GM12891 (cell line): ENCODE measurements around the gene ADGRG1. TPM values are rescaled to one million over a fixed set of nuclear protein-coding genes. Genes with fewer than 3 reads are reported as not detected.

Experiments
- DNase-seq: peaks from one replicate; pipeline ENCODE4 v3.0.0; 2011; ENCODE audit warnings: low spot score; ENCODE audit not compliant: insufficient read length
- FAIRE-seq: peaks from 2 replicates; lab custom pipeline; 2011; peaks lifted over from hg19 to GRCh38; lab: Jason Lieb, UNC
- PAX5 ChIP-seq: IDR thresholded peaks from 2 replicates; pipeline ENCODE4 v1.6.1; 2011; ENCODE audit warnings: low read length, moderate library complexity, mild to moderate bottlenecking; ENCODE audit not compliant: insufficient read depth, severe bottlenecking
- POLR2A ChIP-seq: IDR thresholded peaks from 2 replicates; pipeline ENCODE4 v1.6.1; 2011; ENCODE audit warnings: low read depth, low read length, control low read depth
- POLR2AphosphoS5 ChIP-seq: IDR thresholded peaks from 2 replicates; pipeline ENCODE4 v1.6.1; 2011; ENCODE audit warnings: low read depth, low read length, control low read depth
- POU2F2 ChIP-seq: IDR thresholded peaks from 2 replicates; pipeline ENCODE4 v1.6.1; 2011; ENCODE audit warnings: low read depth, mild to moderate bottlenecking, control low read depth, low read length, moderate library complexity
- SPI1 ChIP-seq: IDR thresholded peaks from 2 replicates; pipeline ENCODE4 v1.6.1; 2011; ENCODE audit warnings: low read depth, low read length, control low read depth
- TAF1 ChIP-seq: IDR thresholded peaks from 2 replicates; pipeline ENCODE4 v1.6.1; 2011; ENCODE audit warnings: low read depth, low read length, control low read depth
- polyA plus RNA-seq: library from polyadenylated mRNA; unstranded; fragments of >200 nt; gene quantifications from one replicate; pipeline ENCODE4 v1.2.1, GENCODE V29; 2012; ENCODE audit warnings: low read depth, missing spikeins, inconsistent platforms; ENCODE audit not compliant: missing spikeins

ADGRG1 gene
- 1.1 TPM for polyA plus RNA-seq

GRCh38 chr16:57628008-57628781, at the start of gene ADGRG1:
Gene ADGRG1, plus strand, starts transcription at chr16:57628630. Its CDS starts 21,658 bp downstream, at chr16:57650288.
- FAIRE-seq (peak; percentile 85), DNase-seq (peak; percentile 46)
- no peak for TF ChIP-seq SPI1
- no peak for TF ChIP-seq POU2F2
- no peak for TF ChIP-seq PAX5

GRCh38 chr16:57579361-57579665, 49.1 kb upstream of the ADGRG1 start:
- no peak for FAIRE-seq

GRCh38 chr16:57585051-57585687, 43.3 kb upstream of the ADGRG1 start:
- FAIRE-seq (no peak), DNase-seq (no peak)
- TF ChIP-seq SPI1 (no peak), POU2F2 (no peak), POLR2AphosphoS5 (no peak), TAF1 (no peak), POLR2A (no peak), PAX5 (no peak)

More at GRCh38 chr16:57579361-57579665, 49.1 kb upstream of the ADGRG1 start:
- no peak for DNase-seq
- no peak for TF ChIP-seq PAX5
- TF ChIP-seq POU2F2: no peak
- TF ChIP-seq SPI1: no peak
- no peak for TF ChIP-seq POLR2A
- no peak for TF ChIP-seq POLR2AphosphoS5
- TF ChIP-seq TAF1: no peak

GRCh38 chr16:57588831-57589230, 39.6 kb upstream of the ADGRG1 start:
- FAIRE-seq (peak; percentile 9), DNase-seq (no peak)
- no peak for TF ChIP-seq POLR2A
- TF ChIP-seq SPI1: no peak
- TF ChIP-seq TAF1: no peak
- TF ChIP-seq POU2F2: no peak
- no peak for TF ChIP-seq POLR2AphosphoS5
- TF ChIP-seq PAX5: no peak

- FAIRE-seq (no peak), DNase-seq (no peak)
- no peak for TF ChIP-seq SPI1
- TF ChIP-seq POLR2AphosphoS5: no peak
- no peak for TF ChIP-seq POU2F2
- no peak for TF ChIP-seq TAF1
- TF ChIP-seq POLR2A: no peak
- no peak for TF ChIP-seq PAX5
Measured at GRCh38 chr16:57589374-57589773, 39.1 kb upstream of the ADGRG1 start.

GRCh38 chr16:57590654-57591085, 37.8 kb upstream of the ADGRG1 start:
- FAIRE-seq (no peak), DNase-seq (no peak)
- TF ChIP-seq POLR2A: no peak
- TF ChIP-seq POLR2AphosphoS5: no peak
- TF ChIP-seq POU2F2: no peak
- TF ChIP-seq TAF1: no peak
- TF ChIP-seq SPI1: no peak
- no peak for TF ChIP-seq PAX5

GRCh38 chr16:57591086-57591869, 37.2 kb upstream of the ADGRG1 start:
- FAIRE-seq (peak; percentile 94), DNase-seq (no peak)
- TF ChIP-seq PAX5: no peak
- no peak for TF ChIP-seq TAF1
- TF ChIP-seq POU2F2: peak; percentile 99
- TF ChIP-seq POLR2A: no peak
- TF ChIP-seq POLR2AphosphoS5: 0 out of 2 replicates have a peak, but pooled peaks have one; percentile 40
- no peak for TF ChIP-seq SPI1

- DNase-seq (no peak), FAIRE-seq (no peak)
- TF ChIP-seq TAF1: no peak
- no peak for TF ChIP-seq POU2F2
- no peak for TF ChIP-seq PAX5
- no peak for TF ChIP-seq POLR2A
- TF ChIP-seq POLR2AphosphoS5: no peak
- peak; percentile 34; the same call in 1 of the 2 replicates for TF ChIP-seq SPI1
Measured at GRCh38 chr16:57591870-57592485, 36.5 kb upstream of the ADGRG1 start.

GRCh38 chr16:57592591-57593003, 35.8 kb upstream of the ADGRG1 start:
- peak; percentile 56 for FAIRE-seq
- no peak for DNase-seq
- TF ChIP-seq POLR2AphosphoS5: no peak
- TF ChIP-seq SPI1: no peak
- no peak for TF ChIP-seq POLR2A
- TF ChIP-seq PAX5: no peak
- no peak for TF ChIP-seq POU2F2
- no peak for TF ChIP-seq TAF1
